ENCODE measurements around the gene ATP11A. TPM values are rescaled to one million over a fixed set of nuclear protein-coding genes. Genes with fewer than 3 reads are reported as not detected.

The ATP11A gene
- total RNA-seq, 1 donor from 2014 or later, result 72.0 TPM

DNA sequence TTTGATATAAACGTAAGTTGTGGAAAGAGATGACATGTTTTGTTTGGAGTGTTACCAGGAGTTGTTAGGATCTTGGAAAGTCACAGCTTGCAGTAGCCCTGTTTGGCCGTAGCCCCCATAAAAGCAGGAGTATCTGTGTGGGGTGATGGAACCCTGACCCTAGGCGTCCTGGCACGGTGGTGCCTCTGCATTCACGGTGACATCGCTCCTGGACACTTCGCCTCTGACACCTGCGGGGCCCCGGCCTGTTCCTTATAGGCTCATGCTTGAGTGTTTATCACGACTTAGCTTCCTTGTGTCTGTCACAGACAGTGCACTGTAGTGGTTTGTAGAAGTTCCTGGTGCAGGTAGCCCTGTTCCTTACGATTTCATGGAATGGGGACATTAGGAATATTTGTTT, 74.2 kb downstream of the ATP11A start:
- Mint-ChIP-seq H3K27ac (no peak overlapping the region), H3K36me3 (ENCODE audit: low read depth) (no peaks in the 10 kb centered on the region), H3K4me3 (ENCODE audit: low read depth) (no peak overlapping the region), H3K4me1 (ENCODE audit: low read depth) (peaks cover 19% of the 10 kb centered on the region), H3K9me3 (no peaks in the 10 kb centered on the region), H3K27me3 (ENCODE audit: low read depth) (no peaks in the 10 kb centered on the region)
- DNase-seq (ENCODE audit: low spot score), result no peak
- intact Hi-C loops (cut with micrococcal nuclease), result no loop called here

DNA sequence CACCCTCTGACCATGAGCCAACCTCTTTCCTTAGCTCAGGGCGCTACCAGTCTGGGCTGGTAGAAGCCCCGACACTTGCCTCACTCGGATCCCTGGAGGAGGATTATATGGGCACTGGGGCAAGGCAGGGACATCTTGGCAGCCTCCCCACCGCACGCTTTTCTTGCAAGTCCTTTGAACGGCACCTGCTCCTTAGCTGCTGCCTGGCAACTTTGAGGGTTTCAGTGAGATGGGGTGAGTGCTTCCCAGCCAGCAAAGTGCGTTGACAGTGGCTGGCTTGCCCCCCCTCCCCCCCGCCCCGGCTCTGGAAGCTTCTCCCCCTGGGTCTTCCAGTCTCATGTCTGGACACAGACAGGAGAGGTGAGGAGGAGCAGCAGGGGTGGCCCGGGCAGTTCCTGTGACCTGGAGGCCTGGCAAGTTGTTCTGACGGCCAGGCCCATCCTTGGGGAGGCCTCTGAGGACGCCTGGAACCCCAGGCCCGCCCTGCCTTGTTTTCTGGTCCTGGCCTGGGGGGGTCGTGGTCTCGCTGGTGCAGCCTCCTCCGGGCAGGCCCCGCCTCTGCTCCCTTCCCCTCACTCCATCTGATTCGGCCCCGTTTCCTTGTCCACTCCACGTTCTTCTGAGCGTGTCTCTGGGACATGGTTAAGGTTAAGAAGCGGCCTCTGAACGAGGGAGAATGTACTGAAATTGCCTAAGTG, 75.2 kb downstream of the ATP11A start:
- Mint-ChIP-seq H3K9me3 (no peaks in the 10 kb centered on the region), H3K27ac (no peak overlapping the region), H3K27me3 (ENCODE audit: low read depth) (no peaks in the 10 kb centered on the region), H3K36me3 (ENCODE audit: low read depth) (no peaks in the 10 kb centered on the region), H3K4me1 (ENCODE audit: low read depth) (peaks cover 15% of the 10 kb centered on the region), H3K4me3 (ENCODE audit: low read depth) (no peak overlapping the region)
- no peak for DNase-seq (ENCODE audit: low spot score)
- intact Hi-C loops (cut with micrococcal nuclease), result no loop called here

DNA sequence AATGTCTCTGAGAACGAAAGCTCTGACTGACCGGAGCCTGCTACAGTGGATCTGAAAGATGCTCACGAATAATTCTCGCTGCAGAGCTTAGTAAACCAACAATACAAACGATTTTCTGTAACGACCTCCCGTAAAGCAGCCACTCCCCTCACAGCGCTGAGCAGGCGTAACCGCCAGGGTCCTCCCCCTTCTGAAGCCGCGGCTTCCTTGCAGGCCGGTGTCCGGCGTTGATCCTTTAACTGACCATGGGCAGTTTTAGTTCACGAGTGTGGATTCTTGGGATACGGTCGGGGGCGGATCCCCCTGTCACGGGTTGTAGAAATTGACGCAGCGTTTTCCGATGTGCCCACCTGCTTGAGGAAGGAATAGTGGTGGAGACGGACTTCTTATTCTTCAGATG, 75.9 kb downstream of the ATP11A start:
- Mint-ChIP-seq H3K27ac (no peak overlapping the region), H3K36me3 (ENCODE audit: low read depth) (no peaks in the 10 kb centered on the region), H3K27me3 (ENCODE audit: low read depth) (no peaks in the 10 kb centered on the region), H3K4me3 (ENCODE audit: low read depth) (no peak overlapping the region), H3K9me3 (no peaks in the 10 kb centered on the region), H3K4me1 (ENCODE audit: low read depth) (peaks cover 15% of the 10 kb centered on the region)
- intact Hi-C loops (cut with micrococcal nuclease), result no loop called here
- no peak for DNase-seq (ENCODE audit: low spot score)

DNA sequence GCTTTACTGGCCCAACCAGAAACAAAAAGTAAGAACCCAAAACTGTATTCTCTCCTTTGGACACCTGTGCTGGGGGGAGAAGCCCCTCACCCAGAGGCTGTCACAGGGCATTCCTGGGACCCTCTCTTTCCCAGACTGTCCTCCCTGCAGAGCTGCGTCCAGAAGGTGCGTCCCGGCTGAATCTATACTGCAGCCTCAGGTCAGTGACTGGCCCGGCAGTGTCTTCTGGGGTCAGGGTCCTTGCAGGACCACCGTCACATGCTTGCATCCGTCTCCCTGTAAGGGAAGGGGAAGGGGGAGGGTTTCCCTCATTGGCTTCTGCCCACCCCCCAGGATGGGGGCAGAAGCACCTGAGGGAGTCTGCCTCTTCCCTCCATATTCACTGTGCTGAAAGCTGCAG, 76.5 kb downstream of the ATP11A start:
- no peak overlapping the region for H3K4me3 Mint-ChIP-seq (ENCODE audit: low read depth)
- intact Hi-C loops (cut with micrococcal nuclease), result no loop called here
- no peaks in the 10 kb centered on the region for H3K36me3 Mint-ChIP-seq (ENCODE audit: low read depth)
- DNase-seq (ENCODE audit: low spot score), result no peak
- no peak overlapping the region for H3K27ac Mint-ChIP-seq
- peaks cover 15% of the 10 kb centered on the region for H3K4me1 Mint-ChIP-seq (ENCODE audit: low read depth)
- H3K9me3 Mint-ChIP-seq, result no peaks in the 10 kb centered on the region
- H3K27me3 Mint-ChIP-seq (ENCODE audit: low read depth), result no peaks in the 10 kb centered on the region

DNA sequence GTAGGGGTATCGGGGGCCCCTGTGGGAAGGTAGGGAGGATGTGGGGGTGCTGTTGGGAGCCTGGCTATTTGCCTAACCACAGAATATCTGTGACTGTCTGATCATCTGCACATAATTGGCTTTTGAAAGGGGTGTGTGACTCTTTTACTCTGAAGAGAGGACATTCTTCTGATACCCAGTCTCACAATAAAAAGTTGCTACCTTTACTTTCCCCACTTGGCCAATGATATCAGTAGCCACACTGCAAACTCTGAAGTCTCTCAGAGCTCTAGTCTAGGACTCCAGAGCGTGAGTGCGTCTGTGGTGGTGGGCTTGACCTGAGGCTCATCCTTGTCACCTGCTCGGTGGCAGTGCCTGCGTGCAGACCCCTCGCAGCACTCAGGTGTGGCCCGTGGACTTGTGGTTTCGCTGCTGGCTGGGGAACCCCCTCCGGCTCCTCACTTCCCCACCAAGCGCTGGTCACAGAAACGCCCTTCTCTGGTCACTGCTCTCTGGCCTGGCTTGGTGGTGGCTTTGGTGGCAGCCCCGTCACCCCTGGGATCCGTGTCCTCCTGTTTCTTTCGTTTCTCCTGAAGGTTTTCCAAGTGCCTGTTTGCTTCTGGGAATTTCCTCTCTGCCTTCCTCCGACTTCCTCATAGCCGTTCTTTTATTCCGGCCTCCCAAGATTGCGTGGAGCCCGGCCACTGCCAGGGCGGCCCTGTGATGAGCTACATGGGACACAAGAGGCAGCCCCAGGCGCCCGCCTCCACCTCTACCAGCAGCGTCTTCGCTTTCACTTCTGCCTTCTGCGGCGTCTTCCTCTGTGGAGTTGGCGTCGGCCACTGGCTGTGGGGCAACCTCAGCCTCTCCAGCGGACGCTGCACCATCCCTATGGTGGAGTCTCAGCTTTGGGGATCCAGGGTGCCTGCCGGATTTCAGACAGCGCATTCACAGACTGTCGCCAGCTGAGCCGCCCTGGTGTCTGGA, 78.0 kb downstream of the ATP11A start:
- intact Hi-C loops (cut with micrococcal nuclease), result no loop called here

DNA sequence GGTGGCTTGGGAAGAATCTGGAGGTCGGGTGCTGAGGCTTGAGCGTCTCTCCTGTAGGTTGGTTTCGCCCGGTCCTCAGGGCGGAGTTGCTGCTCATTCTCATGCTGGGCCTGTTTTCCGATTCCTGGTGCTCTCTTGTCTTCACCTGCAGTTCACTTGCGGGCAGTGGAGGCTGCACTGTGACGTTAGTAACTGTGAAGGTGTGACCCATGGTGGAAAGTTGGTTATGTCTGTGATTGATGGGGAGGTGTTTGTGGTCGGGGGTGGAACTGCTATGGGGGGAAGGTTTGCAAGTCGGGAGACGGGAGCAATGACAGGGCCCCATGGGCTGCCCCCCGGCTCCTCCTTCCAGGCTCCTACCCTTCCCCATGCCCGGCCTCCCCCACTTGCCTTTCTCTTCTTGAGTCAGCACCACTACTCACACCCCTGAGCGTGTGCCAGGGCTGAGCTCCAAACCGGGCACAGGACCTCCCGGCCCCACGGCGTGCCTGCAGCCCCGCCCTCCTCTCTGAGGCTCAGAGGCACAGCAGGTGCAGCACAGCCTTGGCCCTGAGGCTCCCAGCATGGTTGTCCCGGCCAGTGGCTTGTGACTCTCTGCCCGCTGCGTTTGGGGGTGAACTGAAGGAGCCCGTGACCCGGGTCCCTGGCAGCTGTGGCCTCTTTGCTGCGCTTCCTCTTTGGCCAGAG, 79.1 kb downstream of the ATP11A start:
- intact Hi-C loops (cut with micrococcal nuclease), result no loop called here
- no peak overlapping the region for H3K27ac Mint-ChIP-seq
- DNase-seq (ENCODE audit: low spot score), result no peak
- no peak overlapping the region for H3K4me3 Mint-ChIP-seq (ENCODE audit: low read depth)
- H3K4me1 Mint-ChIP-seq (ENCODE audit: low read depth), result peaks cover 15% of the 10 kb centered on the region
- H3K27me3 Mint-ChIP-seq (ENCODE audit: low read depth), result no peaks in the 10 kb centered on the region
- no peaks in the 10 kb centered on the region for H3K9me3 Mint-ChIP-seq
- H3K36me3 Mint-ChIP-seq (ENCODE audit: low read depth), result no peaks in the 10 kb centered on the region

More for the DNA sequence above, 78.0 kb downstream of the ATP11A start:
- Mint-ChIP-seq H3K9me3 (no peaks in the 10 kb centered on the region), H3K4me1 (ENCODE audit: low read depth) (peaks cover 15% of the 10 kb centered on the region), H3K36me3 (ENCODE audit: low read depth) (no peaks in the 10 kb centered on the region), H3K27ac (peak overlapping the region; percentile 63), H3K4me3 (ENCODE audit: low read depth) (peak overlapping the region; percentile 13), H3K27me3 (ENCODE audit: low read depth) (no peaks in the 10 kb centered on the region)
- DNase-seq (ENCODE audit: low spot score), result no peak

DNA sequence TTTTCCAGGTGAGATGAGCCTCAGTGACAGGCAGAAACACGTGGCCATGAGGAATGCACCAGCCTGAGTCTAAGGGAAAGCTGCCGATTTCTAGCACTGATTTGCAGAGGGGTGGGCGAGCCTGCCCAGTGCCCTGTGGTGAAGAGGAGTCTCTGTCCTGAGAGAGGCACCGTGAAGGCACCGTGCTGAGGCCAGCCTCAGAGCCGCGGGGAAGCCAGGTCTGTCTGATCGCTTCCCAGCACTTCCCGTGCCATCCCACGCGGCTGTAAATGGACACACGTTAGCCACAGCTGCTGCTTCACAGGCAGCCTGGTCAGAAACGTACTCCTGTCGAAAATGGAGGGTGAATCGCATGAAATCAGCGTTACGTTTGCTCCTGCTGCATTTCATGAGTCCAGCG, 79.8 kb downstream of the ATP11A start:
- Mint-ChIP-seq H3K4me1 (ENCODE audit: low read depth) (peaks cover 15% of the 10 kb centered on the region), H3K4me3 (ENCODE audit: low read depth) (no peak overlapping the region), H3K36me3 (ENCODE audit: low read depth) (no peaks in the 10 kb centered on the region), H3K27ac (no peak overlapping the region), H3K9me3 (no peaks in the 10 kb centered on the region), H3K27me3 (ENCODE audit: low read depth) (no peaks in the 10 kb centered on the region)
- intact Hi-C loops (cut with micrococcal nuclease), result no loop called here
- no peak for DNase-seq (ENCODE audit: low spot score)

DNA sequence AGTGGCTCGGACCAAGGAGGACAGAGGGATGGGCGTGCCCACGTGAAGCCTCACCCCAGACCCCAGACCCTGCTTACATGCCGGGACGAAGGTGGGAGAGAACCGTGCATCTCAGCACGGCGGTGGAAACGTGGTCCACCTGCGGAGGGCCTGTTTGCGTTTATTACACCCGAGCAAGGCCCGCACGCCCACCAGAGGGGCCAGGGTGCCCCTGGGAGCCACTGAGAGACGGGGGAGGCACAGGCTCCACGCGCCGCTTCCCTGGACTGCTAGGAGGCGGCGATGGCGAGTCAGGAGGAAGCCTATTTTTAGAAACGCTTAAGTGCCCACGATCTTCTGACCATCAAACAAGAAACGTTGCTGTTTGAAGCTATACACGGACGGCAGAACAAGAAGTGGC, 80.7 kb downstream of the ATP11A start:
- peaks cover 15% of the 10 kb centered on the region for H3K4me1 Mint-ChIP-seq (ENCODE audit: low read depth)
- no peak overlapping the region for H3K4me3 Mint-ChIP-seq (ENCODE audit: low read depth)
- no peaks in the 10 kb centered on the region for H3K27me3 Mint-ChIP-seq (ENCODE audit: low read depth)
- no peaks in the 10 kb centered on the region for H3K36me3 Mint-ChIP-seq (ENCODE audit: low read depth)
- no peaks in the 10 kb centered on the region for H3K9me3 Mint-ChIP-seq
- intact Hi-C loops (cut with micrococcal nuclease), result no loop called here
- DNase-seq (ENCODE audit: low spot score), result no peak
- H3K27ac Mint-ChIP-seq, result no peak overlapping the region

DNA sequence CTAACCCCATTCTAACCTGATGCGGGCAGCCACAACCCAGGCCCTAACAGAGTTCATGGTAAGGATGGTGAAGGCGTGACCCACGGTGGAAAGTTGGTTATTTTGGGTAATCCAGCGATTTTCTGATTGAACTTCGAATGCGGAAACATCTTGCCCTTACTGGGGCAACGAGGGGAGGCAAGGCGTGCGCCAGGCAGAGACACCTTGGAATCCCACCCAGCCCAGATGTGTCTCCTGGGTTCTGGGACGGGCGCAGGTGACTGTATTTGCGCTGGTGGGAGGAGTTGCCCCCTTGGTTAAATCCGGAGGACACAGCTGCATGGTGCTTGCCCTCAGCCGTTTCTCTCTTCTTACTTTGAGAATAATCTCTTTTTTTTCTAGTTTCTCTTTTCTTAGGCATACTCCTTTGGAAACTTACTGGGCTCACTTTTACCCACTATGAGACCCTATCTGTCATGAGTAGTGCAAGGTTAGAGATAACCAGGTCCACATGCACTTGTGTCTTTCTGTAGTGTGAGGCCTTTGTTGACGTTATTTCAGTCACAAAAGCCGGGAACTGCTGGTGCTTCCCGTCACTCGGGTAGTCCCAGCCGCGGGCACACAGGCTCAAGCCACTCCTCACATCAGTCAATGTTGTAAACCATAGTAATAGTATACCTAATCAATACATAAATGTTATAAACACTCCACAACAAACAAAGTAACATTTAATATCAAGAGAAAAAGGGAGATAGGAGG, 81.5 kb downstream of the ATP11A start:
- no peaks in the 10 kb centered on the region for H3K36me3 Mint-ChIP-seq (ENCODE audit: low read depth)
- H3K9me3 Mint-ChIP-seq, result no peaks in the 10 kb centered on the region
- H3K27ac Mint-ChIP-seq, result no peak overlapping the region
- no peaks in the 10 kb centered on the region for H3K27me3 Mint-ChIP-seq (ENCODE audit: low read depth)
- H3K4me3 Mint-ChIP-seq (ENCODE audit: low read depth), result no peak overlapping the region
- intact Hi-C loops (cut with micrococcal nuclease), result no loop called here
- peaks cover 12% of the 10 kb centered on the region for H3K4me1 Mint-ChIP-seq (ENCODE audit: low read depth)
- no peak for DNase-seq (ENCODE audit: low spot score)

DNA sequence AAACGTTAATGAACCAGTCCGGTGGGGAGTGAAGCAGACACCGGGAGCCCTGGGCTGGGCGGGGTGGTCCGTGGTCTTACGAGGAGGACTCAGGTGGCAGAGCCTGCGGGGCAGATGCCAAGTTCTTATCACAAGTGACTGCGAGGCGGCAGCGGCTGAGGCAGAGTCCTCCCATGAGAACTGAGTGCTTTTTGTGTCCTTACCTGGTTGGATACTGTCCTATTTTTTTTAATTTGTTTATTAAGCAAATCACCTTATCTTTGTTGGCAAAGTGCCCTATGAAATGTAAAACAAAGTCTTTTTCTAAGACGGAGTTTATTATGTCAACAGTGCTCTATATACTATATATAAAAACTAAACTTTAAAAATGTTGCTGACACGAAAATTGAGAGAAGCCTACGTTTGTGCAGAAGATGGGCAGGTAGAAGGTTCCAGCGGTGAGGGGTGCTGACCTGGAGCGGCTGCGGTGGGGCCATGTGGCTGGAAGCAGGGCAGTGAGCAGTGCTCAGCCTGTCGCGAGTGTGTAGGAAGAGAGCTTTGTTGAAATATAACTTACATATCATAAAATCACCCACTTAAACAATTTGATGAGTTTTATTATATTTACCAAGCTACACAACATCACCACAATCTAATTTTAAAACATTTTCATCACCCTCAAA, 82.2 kb downstream of the ATP11A start:
- no peaks in the 10 kb centered on the region for H3K9me3 Mint-ChIP-seq
- H3K27ac Mint-ChIP-seq, result no peak overlapping the region
- H3K4me3 Mint-ChIP-seq (ENCODE audit: low read depth), result no peak overlapping the region
- DNase-seq (ENCODE audit: low spot score), result no peak
- no peaks in the 10 kb centered on the region for H3K36me3 Mint-ChIP-seq (ENCODE audit: low read depth)
- peaks cover 12% of the 10 kb centered on the region for H3K4me1 Mint-ChIP-seq (ENCODE audit: low read depth)
- intact Hi-C loops (cut with micrococcal nuclease), result no loop called here
- H3K27me3 Mint-ChIP-seq (ENCODE audit: low read depth), result no peaks in the 10 kb centered on the region

DNA sequence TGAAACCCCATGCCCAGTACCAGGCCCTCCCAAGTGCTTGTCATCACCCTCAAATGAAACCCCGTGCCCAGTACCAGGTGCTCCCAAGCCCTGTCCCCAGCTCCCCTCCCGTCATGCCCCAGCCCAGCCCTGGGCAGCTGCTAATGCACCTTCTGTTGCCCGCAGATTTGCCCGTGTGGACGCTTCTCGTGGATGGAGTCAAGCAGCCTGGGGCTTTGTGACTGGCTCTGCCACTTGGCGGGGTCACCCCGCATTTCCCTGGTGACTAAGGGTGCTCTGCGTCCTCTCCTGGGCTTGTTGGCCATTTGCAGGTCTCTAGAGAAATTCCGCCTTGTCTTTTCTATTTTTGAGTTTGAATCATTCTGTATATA, 82.7 kb downstream of the ATP11A start:
- intact Hi-C loops (cut with micrococcal nuclease), result no loop called here
- Mint-ChIP-seq H3K27ac (no peak overlapping the region), H3K9me3 (no peaks in the 10 kb centered on the region), H3K4me3 (ENCODE audit: low read depth) (no peak overlapping the region), H3K27me3 (ENCODE audit: low read depth) (no peaks in the 10 kb centered on the region), H3K36me3 (ENCODE audit: low read depth) (no peaks in the 10 kb centered on the region), H3K4me1 (ENCODE audit: low read depth) (peaks cover 9% of the 10 kb centered on the region)
- DNase-seq (ENCODE audit: low spot score), result no peak

DNA sequence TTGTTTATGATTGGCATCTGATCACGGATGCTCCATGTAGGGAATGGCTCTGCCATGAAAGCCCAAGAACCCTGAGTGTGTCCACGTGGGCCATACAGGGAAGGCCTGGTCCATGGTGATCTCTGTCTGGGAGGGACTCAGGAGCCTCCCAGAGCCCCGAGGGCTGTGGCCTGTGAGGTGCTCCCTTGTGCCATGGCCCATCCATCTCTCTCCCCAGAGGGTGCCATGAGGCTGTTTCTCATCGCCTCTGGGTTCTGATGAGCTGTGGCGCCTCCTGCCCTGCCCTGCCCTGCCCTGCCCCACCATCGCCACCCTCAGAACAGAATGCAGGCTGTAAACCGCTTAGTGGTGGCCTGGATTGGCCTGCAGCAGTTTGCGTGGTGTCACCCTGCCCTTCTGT, 83.1 kb downstream of the ATP11A start:
- no peaks in the 10 kb centered on the region for H3K36me3 Mint-ChIP-seq (ENCODE audit: low read depth)

More for the DNA sequence above, 83.1 kb downstream of the ATP11A start:
- no peaks in the 10 kb centered on the region for H3K27me3 Mint-ChIP-seq (ENCODE audit: low read depth)
- no peaks in the 10 kb centered on the region for H3K9me3 Mint-ChIP-seq
- intact Hi-C loops (cut with micrococcal nuclease), result no loop called here
- no peak overlapping the region for H3K4me3 Mint-ChIP-seq (ENCODE audit: low read depth)
- DNase-seq (ENCODE audit: low spot score), result no peak
- H3K27ac Mint-ChIP-seq, result no peak overlapping the region
- H3K4me1 Mint-ChIP-seq (ENCODE audit: low read depth), result peaks cover 6% of the 10 kb centered on the region

Data from activated T-helper 2 cell treated with anti-CD3 and anti-CD28 coated beads, Interferon-gamma antibody, Interleukin-2, Interleukin-4, amounts not matched to agents 10 μg/mL and 5 μg/mL and 100 μg/mL, durations not matched to agents 14 hours and 24 hours and 36 hours (primary cell).